ENCODE data around the gene UBFD1. TPM values are rescaled to one million over a fixed set of nuclear protein-coding genes. Genes with fewer than 3 reads are reported as not detected.

The UBFD1 gene, protein sequence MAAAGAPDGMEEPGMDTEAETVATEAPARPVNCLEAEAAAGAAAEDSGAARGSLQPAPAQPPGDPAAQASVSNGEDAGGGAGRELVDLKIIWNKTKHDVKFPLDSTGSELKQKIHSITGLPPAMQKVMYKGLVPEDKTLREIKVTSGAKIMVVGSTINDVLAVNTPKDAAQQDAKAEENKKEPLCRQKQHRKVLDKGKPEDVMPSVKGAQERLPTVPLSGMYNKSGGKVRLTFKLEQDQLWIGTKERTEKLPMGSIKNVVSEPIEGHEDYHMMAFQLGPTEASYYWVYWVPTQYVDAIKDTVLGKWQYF
- total RNA-seq: 42.7 and 45.4 TPM in 2 replicates

DNA sequence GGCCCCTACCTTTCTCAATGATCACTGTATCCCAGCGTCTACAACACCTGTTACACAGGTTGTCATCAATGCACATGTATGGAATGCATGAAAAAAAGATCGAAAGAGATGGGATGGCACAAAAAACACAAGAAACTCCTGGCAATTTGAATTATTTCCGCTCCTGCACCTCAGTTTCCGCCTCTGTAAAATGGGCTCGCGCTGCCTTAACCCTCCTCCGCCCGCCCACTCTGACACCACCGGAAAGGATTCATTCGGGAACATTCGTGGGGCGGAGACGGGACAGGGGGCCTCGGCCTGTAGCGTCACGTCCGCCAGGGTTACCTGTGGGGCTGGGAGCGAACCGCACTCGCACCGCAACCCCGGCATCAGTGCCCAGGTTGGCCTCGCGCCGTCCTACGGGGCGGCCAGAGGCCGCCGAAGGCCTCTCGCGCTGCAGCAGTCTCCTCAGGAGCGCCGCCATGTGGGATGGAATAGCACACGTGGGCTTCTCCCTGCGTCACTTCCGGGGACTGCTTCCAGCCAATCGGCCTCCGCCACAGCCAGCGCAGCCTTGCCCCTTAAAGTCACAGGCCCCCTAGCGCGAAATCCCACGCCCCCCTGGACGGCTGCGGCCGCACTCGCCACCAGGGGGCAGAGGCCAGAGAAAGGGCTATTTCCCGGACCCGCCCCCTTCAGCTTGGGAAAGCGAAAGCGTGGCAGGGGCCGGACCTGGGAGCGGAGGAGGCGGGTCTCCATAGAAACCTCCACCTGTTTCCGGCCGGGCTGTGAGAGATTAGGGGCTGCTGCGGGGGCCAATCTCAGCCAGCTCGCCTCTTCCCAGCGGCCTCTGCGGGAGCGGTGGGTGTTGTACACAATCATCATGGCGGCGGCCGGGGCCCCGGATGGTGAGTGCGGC lies at the start of gene UBFD1, which contains the start of gene EARS2:
TSS of gene UBFD1 (plus strand) at position 847 of the 898 bp plus-strand sequence. CDS start at position 863, 16 bp downstream.
TSS of gene EARS2 (minus strand) at position 470 of the 898 bp plus-strand sequence. CDS start at position 463, 7 bp downstream.
- intact Hi-C loops (cut with micrococcal nuclease): loop anchor here (1.0 to 2.0 kb wide), 6 partner anchors 39 to 121 kb away; partner anchors contain the start of genes COG7, DCTN5, GGA2 and NDUFAB1

DNA sequence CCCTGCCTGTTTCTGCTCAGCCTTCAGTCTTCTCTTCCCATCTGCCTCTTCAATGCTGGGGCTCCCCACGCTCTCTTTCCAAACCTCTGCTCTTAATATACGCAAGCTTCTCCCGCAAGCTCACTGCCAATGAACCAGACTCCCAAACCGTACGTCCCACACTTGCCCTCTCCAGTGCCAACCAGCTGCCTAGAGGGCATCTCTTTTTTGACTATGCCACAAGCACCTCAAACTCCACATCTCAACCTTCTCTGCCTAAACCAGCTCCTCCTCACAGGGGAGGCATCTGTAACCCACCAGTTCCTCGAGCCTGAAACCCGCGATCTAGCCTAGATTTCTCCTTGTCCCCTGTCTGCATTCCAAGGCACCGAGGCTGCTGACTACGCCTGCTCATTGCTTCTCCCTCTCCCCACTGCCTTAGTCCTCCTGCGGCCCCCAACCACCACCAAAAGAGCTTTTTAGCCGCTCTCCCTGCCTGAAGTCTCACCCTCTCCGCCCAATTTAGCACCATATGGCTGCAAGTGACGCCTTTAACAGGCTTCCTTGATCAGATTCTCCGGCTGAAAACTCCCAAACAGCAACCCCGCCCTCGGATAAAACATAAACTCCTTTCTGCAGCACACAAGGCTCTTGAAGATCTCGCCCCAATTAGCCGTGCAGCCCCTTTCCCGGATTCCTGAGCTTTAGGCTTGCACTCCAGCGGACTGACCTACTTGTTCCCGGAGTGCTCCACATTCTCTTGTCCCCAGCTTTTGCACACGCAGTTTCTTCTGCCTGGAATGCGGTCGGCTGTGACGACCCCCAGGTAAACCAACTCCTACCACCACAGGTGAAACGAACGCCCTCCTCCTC lies 48.7 kb upstream of the UBFD1 start:
- intact Hi-C loops (cut with micrococcal nuclease): loop anchor here (5.0 kb wide), 2 partner anchors 57 to 88 kb away; partner anchors contain the start of genes COG7 and NDUFAB1

DNA sequence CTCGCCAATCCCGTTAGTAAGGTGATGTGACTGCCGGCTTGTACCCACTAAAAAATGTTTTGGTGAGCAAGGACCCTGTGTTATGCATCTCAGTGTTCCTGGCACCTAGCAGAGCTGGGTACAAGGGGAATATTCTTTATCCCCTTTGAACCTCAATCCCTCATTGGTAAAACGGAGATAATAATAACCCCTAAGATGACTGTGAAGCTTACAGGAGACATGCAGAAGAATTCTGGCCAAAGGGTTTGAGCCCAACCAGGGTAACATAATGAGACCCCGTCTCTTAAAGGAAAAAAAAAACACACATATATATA lies 48.1 kb upstream of the UBFD1 start:
- intact Hi-C loops (cut with micrococcal nuclease): loop anchor here (5.0 kb wide), 2 partner anchors 57 to 88 kb away; partner anchors contain the start of genes COG7 and NDUFAB1

DNA sequence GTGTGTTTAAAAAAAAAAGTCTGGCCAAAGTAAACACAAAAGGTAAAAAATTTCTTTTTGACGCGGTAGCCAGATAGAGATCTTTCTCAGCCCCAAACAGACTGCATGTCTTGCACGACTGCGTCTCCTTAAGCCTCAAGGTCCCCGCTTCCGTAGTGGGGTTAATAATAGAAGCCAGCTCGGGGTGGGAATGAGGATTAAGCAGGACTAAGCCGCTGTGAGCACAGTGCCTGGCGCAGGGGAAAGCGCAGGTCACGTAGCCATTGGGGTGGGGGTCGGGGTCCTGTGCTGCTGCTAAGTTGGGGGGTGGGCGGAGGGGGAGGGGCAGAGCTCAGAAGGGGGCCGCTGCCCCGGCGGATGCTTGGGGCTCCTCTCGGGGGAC lies 47.8 kb upstream of the UBFD1 start:
- intact Hi-C loops (cut with micrococcal nuclease): loop anchor here (1.0 to 5.0 kb wide), 3 partner anchors 48 to 88 kb away; partner anchors contain the start of genes COG7, EARS2, NDUFAB1 and UBFD1

DNA sequence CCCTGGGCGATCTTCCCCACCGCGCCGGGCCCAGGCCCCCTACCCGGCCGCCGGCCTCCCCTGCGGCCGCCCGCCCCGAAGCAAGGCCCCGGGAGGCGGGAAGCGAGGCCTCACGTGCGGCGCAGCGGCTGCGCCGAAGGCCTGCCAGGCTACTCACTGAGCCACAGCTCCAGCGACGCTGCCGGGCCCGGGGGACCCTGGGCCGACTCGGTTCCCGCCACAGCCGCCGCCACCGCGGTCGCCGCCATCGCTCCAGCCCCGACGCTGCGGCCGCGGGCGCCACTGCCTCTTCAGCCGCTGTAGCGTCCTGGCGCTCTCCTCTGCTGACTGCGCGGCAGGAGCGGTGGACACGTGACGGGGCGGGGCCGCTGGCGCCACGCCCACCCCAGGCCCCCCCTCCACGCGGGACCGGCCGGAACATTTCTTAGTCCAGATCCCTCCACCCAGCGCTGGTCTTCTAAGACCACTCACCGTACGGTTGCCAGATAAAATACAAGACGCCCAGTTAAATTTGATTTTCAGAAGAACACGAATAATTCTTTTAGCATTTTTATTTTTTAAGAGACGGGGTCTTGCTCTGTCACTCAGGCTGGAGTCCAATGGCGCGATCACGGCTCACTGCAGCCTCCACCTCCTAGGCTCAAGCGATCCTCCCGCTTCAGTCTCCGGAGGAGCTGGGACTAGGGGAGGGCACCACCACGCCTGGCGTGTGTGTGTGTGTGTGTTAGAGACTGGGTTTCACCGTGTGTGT lies 47.2 kb upstream of the UBFD1 start, which contains the start of gene GGA2:
TSS of gene GGA2 (minus strand) at position 331 of the 751 bp plus-strand sequence. CDS start at position 248, 83 bp downstream.
- intact Hi-C loops (cut with micrococcal nuclease): loop anchor here (1.0 kb wide), 1 partner anchor 47 kb away; the partner anchor contains the start of genes EARS2 and UBFD1

DNA sequence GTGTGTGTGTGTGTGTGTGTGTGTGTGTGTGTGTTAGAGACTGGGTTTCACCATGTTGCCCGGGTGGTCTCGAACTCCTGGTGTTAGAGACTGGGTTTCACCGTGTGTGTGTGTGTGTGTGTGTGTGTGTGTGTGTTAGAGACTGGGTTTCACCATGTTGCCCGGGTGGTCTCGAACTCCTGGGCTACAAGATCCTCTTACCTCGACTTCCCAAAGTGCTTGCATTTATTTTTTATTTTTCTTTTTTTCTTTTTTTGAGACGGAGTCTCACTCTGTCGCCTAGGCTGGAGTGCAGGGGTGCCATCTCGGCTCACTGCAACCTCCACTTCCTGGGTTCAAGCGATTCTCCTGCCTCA lies 46.6 kb upstream of the UBFD1 start:
- intact Hi-C loops (cut with micrococcal nuclease): loop anchor here (1.0 kb wide), 1 partner anchor 46 kb away; the partner anchor contains the start of genes EARS2 and UBFD1

DNA sequence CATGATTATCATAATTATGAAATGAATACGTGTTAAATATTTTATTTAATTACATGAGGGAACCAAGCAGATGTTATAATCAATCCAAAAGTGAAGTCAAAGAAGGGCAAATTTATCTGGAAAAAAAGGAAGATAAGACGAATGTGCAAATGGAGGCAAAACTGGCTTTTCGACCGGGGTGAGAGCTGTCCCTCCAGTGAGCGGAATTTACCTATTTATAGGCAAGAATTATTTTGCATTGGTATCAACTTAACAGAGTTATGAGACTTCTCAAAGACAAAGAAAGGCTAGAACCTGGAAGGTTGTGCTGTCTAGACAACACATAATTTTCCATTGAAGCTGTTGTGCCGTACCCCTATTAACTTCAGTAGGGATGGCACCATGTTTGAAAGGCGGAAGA lies 45.8 kb upstream of the UBFD1 start:
- intact Hi-C loops (cut with micrococcal nuclease): no loop called here

DNA sequence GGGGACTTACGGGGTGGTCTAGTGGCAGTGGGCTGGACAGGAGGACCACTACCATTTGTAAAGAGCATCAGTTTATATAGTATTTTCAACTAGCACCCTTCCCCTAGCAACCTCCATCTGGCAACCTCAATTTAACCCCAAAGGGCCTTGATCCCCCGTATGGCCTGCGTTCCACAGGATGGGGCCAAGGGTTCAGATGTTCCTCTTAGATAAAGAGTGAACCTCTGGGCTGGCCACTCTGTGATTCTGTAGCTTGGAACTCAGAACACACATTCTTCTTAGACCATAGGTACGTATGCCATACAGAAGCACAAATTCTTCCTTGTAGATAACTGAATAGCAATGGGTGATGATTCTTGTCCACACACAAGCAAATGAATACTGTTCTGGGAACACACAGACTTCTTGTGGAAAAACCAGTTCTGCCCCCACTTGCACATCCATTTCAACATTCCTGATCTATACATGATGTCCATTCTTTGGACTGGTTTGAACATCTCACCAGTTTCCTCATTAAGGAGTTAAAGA lies 45.3 kb upstream of the UBFD1 start:
- intact Hi-C loops (cut with micrococcal nuclease): no loop called here

DNA sequence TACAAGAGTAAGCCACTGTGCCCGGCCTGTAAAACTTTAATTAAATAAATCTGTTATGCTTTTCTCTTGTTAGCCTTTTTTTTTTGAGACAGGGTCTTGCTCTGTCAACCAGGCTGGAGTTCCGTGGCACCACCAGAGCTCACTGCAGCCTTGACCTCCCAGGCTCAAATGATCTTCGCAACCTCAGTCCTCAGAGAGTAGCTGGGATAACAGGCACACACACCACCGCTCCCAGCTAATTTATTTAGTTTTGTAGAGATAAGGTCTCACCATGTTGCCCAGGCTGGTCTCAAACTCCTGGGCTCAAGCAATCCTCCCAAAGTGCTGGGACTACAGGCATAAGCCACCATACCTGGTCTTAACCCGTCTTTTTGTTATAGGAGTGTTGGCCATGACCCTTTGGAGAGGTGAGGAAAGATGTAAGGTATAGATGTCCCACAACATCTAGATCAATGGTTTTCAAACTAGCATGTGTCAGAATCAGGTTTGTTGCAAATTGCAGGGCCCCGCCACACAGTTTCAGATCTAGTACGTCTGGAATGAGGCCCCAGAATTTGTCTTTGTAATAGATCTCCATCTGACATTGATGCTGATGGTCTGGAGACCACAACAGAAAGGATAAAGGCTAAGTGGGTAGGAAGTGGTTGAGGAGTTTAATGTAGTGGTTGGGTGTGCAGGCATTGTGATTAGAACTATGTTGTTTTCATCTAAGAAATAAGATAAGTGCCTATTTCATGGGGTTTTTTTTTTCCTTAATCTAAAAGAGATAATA lies 43.0 kb upstream of the UBFD1 start:
- intact Hi-C loops (cut with micrococcal nuclease): loop anchor here (1.0 to 2.0 kb wide), 2 partner anchors 10 to 42 kb away; partner anchors contain the start of genes EARS2 and UBFD1

DNA sequence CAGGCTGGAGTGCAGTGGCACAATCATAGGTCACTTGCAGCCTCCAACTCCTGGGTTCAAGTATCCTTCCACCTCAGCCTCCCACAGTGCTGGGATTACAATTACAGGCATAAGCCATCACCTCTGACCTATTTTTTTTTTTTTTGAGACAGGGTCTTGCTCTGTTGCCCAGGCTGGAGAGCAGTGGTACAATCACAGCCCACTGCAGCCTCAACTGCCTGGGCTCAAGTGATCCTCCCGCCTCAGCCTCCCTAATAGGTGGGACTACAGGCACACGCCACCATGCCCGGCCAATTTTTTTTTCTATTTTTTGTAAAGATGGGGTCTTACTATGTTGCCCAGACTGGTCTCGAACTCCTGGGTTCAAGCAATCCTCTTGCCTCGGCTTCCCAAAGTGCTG lies 41.6 kb upstream of the UBFD1 start:
- intact Hi-C loops (cut with micrococcal nuclease): loop anchor here (2.0 kb wide), 1 partner anchor 41 kb away; the partner anchor contains the start of genes EARS2 and UBFD1

DNA sequence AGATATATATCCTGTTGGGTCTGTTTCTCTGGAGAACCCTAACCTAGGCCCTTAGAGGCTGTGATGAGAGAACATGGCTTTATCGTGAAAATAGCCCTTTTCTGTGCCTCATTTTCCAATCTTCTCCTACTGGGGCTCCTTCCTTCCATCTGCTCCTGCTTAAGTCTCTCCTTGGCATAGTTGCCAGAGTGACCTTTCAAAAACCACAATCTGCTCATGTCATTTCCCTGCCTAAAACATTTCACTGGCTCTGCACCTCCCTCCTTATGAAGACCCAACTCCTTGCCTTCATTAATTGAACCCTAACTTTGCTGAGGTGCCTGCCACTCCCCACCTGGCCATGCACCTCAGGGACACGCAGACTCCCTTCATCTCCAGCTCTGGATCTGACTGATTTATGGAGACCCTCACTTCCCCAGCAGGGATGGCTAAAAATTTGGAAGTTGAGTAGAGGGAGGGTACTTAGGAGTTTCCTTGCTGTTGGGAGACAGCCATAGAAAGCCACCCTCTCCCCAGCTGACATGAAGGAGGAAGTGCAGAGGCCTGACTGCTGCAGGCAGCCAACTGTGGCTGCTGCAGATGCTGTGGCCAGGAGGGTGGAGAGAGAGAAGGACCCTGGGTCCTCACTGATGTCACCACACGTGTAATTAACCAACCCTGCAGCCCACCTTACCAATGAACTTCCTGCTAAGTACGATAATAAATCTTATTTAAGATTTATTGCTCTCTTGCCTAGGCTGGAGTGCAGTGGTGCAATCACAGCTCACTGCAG lies 41.0 kb upstream of the UBFD1 start:
- intact Hi-C loops (cut with micrococcal nuclease): no loop called here

DNA sequence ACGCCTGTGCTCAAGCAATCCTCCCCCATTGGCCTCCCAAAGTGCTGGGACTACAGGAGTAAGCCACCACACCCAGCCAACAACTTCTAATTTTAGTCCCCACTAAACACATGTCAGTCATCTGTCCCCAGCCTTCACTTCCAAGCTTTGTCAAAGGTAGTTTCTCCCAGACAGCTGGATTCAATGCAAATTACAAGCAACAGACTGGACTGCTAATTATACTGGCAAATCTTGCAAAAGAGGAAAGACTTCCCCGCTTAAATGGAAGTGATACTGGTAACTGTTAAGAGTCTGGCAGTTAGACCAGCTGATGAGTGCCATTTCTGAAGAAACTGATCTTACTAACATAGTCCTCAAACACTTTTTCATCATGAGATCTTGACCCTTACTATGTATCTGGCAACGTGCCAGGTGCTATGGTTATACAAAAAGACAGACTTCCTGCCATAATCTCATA lies 39.1 kb upstream of the UBFD1 start:
- intact Hi-C loops (cut with micrococcal nuclease): no loop called here

DNA sequence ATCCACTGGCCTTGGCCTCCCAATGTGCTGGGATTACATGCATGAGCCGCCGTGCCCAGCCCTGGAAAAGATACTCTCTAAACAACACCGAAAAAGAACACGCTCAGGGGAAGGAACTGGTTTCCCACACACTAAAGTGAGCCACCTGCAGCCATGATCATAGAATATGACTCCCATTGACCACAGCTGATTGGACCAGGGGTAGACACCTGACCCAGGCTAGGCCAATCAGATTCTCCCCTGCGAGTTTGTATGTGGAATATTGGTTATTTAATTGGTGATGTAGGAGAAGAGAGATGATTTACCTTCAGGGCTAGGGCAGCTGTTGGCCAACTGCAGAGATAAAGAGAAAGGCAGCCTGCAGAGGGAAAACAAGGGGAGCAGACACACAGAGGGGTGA lies 38.2 kb upstream of the UBFD1 start:
- intact Hi-C loops (cut with micrococcal nuclease): no loop called here

DNA sequence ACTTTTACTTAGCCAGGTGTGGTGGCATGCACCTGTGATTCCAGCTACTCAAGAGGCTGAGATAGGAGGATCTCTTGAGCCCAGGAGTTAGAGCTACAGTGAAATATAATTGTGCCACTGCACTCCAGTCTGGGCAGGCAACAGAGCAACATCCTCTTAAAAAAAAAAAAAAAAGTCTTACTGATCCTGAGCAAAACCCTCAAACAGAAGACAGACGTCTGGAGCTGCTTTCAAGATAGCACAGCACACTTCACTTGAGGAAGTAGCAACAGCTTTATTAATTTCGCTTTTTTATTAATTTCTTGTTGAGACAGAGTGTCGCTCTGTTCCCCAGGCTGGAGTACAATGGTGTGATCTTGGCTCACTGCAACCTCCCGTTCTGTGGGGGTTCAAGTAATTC lies 37.0 kb upstream of the UBFD1 start:
- intact Hi-C loops (cut with micrococcal nuclease): no loop called here

DNA sequence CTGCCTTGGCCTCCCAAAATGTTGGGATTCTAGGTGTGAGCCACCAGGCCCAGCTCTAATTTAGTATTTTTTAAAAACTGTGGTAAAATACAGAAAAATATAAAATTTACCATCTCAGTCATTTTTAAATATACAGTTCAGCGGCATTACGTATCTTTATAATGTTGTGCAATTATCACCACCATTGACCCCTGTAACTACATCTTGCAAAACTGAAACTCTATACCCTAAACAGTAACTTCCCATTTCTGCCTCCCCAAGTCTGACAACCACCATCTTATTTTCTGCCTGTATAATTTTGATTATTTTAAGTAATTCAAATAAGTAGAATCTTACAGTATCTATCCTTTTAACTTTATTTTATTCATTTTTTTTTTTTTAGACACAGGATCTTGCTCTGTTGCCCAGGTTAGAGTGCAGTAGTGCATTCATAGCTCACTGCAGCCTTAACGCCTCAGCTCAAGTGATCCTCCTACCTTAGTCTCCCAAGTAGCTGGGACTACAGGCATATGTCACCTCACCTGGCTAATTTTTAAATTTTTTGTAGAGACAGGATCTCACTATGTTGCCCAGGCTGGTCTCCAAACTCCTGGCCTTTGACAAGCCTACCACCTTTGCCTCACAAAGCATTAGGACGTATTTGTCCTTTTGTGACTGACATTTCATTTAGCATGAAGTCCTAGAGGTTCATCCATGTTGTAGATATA lies 36.3 kb upstream of the UBFD1 start:
- intact Hi-C loops (cut with micrococcal nuclease): no loop called here

DNA sequence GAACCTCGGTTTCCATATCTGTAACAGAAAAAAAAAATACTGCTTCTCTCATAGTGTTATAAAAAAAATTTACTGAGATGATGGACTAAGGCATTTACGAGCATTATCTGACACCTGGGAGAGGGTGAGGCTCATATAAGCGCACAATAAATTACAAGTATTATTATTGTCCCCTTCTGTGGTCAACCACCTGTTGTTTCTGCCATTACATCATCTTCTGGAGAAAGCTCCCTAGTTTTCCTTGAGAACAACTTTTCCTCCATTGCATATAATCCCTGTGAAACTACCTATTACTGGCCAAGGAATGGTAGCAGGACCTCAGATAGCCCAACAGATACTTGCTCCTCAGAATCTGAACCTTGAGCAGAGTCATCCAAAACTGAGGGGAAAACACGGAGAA lies 35.6 kb upstream of the UBFD1 start:
- intact Hi-C loops (cut with micrococcal nuclease): no loop called here

DNA sequence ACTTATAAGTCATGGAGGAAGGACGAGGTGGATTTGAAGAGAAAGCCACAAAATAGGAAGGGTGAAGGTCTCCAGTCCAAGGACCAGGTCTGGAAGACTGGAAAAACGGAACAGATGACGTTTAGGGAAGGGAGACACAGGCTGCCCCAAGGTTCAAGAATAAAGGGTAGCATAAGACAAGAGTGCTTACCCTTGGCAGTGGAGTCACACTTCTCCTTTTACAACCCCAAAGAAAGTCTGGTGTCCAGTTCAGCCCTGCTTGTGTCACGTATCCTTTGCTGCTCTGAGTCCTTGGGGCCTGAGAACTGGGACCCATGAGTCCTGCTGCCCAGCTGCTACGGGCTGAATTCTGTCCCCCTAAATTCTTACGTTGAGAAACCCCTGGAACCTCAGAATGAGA lies 34.2 kb upstream of the UBFD1 start:
- intact Hi-C loops (cut with micrococcal nuclease): no loop called here

Data from T-helper 2 cell treated with Interferon-gamma antibody and Interleukin-4, amounts not matched to agents 100 ng/mL and 5 ng/mL, for 36 hours (primary cell).